DOHH2 (cell line): Measurements from ENCODE around the gene SLC5A4.
"Not testable (repeated sequence)": the region's sequence is repeated elsewhere in the genome, so short reads cannot be mapped to it uniquely, and the experiment has no call there.

ENCODE experiments used
- H3F3A ChIP-seq: fragments of 200-600 bp; sonication (generic), shearing (Covaris generic); 2 replicates; pipeline ENCODE4 v1.6.0; 2016; ENCODE audit warnings: antibody characterized with exemption, mild to moderate bottlenecking; ENCODE audit not compliant: control insufficient read depth, insufficient read depth
- H3K27ac ChIP-seq: fragments of 200-600 bp; sonication (generic); 2 replicates; pipeline ENCODE4 v1.5.1; 2014; ENCODE audit warnings: low read depth, mild to moderate bottlenecking, low read length, moderate library complexity
- H3K27me3 ChIP-seq: fragments of 200-600 bp; sonication (generic); 2 replicates; pipeline ENCODE4 v1.6.1; 2014; ENCODE audit warnings: mild to moderate bottlenecking, low read length, mixed read lengths; ENCODE audit not compliant: control insufficient read depth
- H3K36me3 ChIP-seq: fragments of 200-600 bp; sonication (generic); 2 replicates; pipeline ENCODE4 v1.6.1; 2014; ENCODE audit warnings: mild to moderate bottlenecking, low read length, moderate library complexity, mixed read lengths; ENCODE audit not compliant: control insufficient read depth
- H3K4me1 ChIP-seq: fragments of 200-600 bp; sonication (generic); 2 replicates; pipeline ENCODE4 v1.6.1; 2014; ENCODE audit warnings: mild to moderate bottlenecking, low read length, mixed read lengths; ENCODE audit not compliant: control insufficient read depth
- H3K4me2 ChIP-seq: fragments of 200-600 bp; sonication (generic); 2 replicates; pipeline ENCODE4 v1.6.0; 2014; ENCODE audit warnings: mild to moderate bottlenecking, low read length, moderate library complexity
- H3K4me3 ChIP-seq: fragments of 200-600 bp; sonication (generic); 2 replicates; pipeline ENCODE4 v1.5.1; 2014; ENCODE audit warnings: mild to moderate bottlenecking, low read length, mixed read lengths
- H3K79me2 ChIP-seq: fragments of 200-600 bp; sonication (generic); 2 replicates; pipeline ENCODE4 v1.6.1; 2014; ENCODE audit warnings: mild to moderate bottlenecking, low read length, mixed read lengths; ENCODE audit not compliant: control insufficient read depth
- H3K9me2 ChIP-seq: fragments of 200-600 bp; sonication (generic); replicated peaks from 2 replicates; pipeline ENCODE4 v1.6.1; 2014; ENCODE audit warnings: mild to moderate bottlenecking, low read length, mixed read lengths; ENCODE audit not compliant: control insufficient read depth
- H3K9me3 ChIP-seq: fragments of 200-600 bp; sonication (generic); 2 replicates; pipeline ENCODE4 v1.6.1; 2014; ENCODE audit warnings: antibody characterized with exemption, low read length, mixed read lengths; ENCODE audit not compliant: control insufficient read depth, insufficient read depth
- H4K20me1 ChIP-seq: fragments of 200-600 bp; sonication (generic); 2 replicates; pipeline ENCODE4 v1.6.0; 2014; ENCODE audit warnings: low read depth, mild to moderate bottlenecking, antibody characterized with exemption, low read length, moderate library complexity; ENCODE audit not compliant: control insufficient read depth, insufficient read depth
- EZH2phosphoT487 ChIP-seq: fragments of 200-600 bp; sonication (generic); IDR thresholded peaks from 2 replicates; pipeline ENCODE4 v1.6.1; 2017; ENCODE audit warnings: borderline replicate concordance, mild to moderate bottlenecking, antibody characterized with exemption, low read length, moderate library complexity, mixed read lengths
- TF ChIP-seq, protein P1 (sequence below): fragments of 200-600 bp; sonication (generic); IDR thresholded peaks from one replicate; pipeline ENCODE4 v1.5.1; 2014; ENCODE audit warnings: antibody characterized with exemption, mild to moderate bottlenecking, low read depth, low read length; ENCODE audit not compliant: poor library complexity, severe bottlenecking

SLC5A4 gene

DNA sequence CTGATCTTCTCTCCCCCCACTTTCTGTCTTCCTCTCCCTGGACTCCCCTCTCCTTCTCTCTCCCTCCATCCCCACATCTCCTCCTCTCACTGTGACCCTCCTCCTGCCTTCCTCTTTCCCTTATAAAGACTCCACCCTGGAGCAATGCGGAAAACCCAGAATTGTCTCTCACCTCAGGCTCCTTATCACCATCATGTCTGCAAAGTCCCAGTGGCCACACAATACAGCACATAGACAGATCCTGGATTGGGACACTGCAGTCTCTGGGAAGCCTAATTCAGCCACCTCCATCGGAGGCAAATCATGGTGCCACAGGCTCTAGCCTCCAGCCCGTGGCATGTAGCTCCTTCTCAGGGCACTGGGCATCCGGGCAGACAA, 53.0 kb downstream of the SLC5A4 start:
- Histone ChIP-seq H3K9me3 (no peaks in the 10 kb centered on the region), H3K4me1 (no peaks in the 10 kb centered on the region), H3K27me3 (no peaks in the 10 kb centered on the region), H3K27ac (no peak overlapping the region), H4K20me1 (no peaks in the 10 kb centered on the region), H3K4me2 (no peak overlapping the region), H3F3A (no peaks in the 10 kb centered on the region), H3K79me2 (no peaks in the 10 kb centered on the region), H3K4me3 (no peak overlapping the region), H3K9me2 (no peaks in the 10 kb centered on the region), H3K36me3 (no peaks in the 10 kb centered on the region)
- TF ChIP-seq, protein P1, sequence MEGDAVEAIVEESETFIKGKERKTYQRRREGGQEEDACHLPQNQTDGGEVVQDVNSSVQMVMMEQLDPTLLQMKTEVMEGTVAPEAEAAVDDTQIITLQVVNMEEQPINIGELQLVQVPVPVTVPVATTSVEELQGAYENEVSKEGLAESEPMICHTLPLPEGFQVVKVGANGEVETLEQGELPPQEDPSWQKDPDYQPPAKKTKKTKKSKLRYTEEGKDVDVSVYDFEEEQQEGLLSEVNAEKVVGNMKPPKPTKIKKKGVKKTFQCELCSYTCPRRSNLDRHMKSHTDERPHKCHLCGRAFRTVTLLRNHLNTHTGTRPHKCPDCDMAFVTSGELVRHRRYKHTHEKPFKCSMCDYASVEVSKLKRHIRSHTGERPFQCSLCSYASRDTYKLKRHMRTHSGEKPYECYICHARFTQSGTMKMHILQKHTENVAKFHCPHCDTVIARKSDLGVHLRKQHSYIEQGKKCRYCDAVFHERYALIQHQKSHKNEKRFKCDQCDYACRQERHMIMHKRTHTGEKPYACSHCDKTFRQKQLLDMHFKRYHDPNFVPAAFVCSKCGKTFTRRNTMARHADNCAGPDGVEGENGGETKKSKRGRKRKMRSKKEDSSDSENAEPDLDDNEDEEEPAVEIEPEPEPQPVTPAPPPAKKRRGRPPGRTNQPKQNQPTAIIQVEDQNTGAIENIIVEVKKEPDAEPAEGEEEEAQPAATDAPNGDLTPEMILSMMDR, result no peak
- TF ChIP-seq EZH2phosphoT487, result no peak

DNA sequence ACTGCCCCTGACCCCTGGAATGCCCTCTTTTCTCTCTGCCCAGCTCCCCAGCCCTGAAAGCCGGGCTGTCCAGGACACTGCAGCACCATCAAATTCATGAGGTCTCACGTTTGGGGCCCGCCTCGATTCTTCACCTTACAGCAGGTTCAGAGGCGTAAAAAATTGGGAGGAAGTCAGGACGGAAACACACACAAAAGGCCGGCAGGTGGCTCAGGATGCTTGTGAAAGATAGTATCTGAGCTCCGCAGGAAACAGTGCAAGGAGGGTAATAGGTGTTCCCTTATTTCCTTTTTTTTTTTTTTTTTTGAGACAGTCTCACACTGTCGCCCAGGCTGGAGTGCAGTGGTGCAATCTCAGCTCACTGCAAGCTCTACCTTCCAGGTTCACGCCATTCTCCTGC, 54.4 kb downstream of the SLC5A4 start:
- H3K4me3 ChIP-seq, result no peak overlapping the region
- TF ChIP-seq EZH2phosphoT487, result no peak
- TF ChIP-seq, protein P1, result no peak
- H3K4me2 ChIP-seq, result no peak overlapping the region
- H3F3A ChIP-seq, result no peaks in the 10 kb centered on the region
- H3K27me3 ChIP-seq, result no peaks in the 10 kb centered on the region
- H4K20me1 ChIP-seq, result no peaks in the 10 kb centered on the region
- H3K4me1 ChIP-seq, result no peaks in the 10 kb centered on the region
- H3K79me2 ChIP-seq, result no peaks in the 10 kb centered on the region
- H3K36me3 ChIP-seq, result no peaks in the 10 kb centered on the region
- H3K9me3 ChIP-seq, result no peaks in the 10 kb centered on the region
- no peaks in the 10 kb centered on the region for H3K9me2 ChIP-seq
- no peak overlapping the region for H3K27ac ChIP-seq

DNA sequence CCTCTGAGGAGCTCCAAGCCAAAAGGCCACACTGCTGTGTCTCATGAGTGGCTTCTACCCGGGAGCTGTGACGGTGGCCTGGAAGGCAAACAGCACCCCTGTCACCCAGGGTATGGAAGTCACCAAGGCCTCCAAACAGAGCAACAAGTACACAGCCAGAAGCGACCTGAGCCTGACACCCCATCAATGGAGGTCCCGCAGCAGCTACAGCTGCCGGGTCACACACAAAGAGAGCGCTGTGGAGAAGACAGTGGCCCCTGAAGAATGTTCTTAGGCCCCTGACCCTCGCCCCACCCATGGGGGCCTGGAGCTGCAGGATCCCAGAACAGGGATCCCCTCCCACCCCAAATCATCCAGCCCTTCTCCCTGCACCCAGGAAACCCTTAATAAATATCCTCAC, 55.2 kb downstream of the SLC5A4 start:
- Histone ChIP-seq H3K4me2 (no peak overlapping the region), H3K9me3 (no peaks in the 10 kb centered on the region), H3K27ac (no peak overlapping the region), H3K36me3 (no peaks in the 10 kb centered on the region), H3K9me2 (no peaks in the 10 kb centered on the region), H3K79me2 (no peaks in the 10 kb centered on the region), H3K4me3 (no peak overlapping the region), H4K20me1 (no peaks in the 10 kb centered on the region), H3F3A (no peaks in the 10 kb centered on the region), H3K4me1 (no peaks in the 10 kb centered on the region), H3K27me3 (no peaks in the 10 kb centered on the region)
- TF ChIP-seq, protein P1, result no peak
- no peak for TF ChIP-seq EZH2phosphoT487

DNA sequence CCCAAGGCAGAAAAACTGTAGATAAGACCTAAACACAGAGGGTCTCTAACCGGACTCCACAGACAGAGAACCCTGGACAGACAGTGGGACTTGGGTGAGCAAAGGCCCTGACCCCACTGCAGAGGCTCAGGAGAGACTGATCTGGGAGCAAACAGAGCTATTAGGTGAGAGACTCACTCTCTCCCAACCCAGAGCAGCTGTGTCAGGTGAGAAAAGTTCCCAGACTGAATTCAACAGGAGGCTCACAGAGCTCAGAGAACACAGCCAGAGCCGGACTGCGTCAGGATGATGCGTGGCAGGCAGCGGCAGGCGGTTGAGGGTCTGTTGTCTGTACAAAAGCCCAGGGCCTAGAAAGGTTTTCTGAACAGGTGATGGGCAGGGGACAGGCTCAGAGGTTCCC, 55.8 kb downstream of the SLC5A4 start:
- Histone ChIP-seq H3K4me2 (no peak overlapping the region), H3K36me3 (no peaks in the 10 kb centered on the region), H3K9me2 (no peaks in the 10 kb centered on the region), H3K4me3 (no peak overlapping the region), H3K9me3 (no peaks in the 10 kb centered on the region), H3K79me2 (no peaks in the 10 kb centered on the region), H4K20me1 (no peaks in the 10 kb centered on the region), H3K27me3 (no peaks in the 10 kb centered on the region), H3K4me1 (no peaks in the 10 kb centered on the region), H3F3A (no peaks in the 10 kb centered on the region), H3K27ac (no peak overlapping the region)
- no peak for TF ChIP-seq EZH2phosphoT487
- TF ChIP-seq, protein P1, result no peak

DNA sequence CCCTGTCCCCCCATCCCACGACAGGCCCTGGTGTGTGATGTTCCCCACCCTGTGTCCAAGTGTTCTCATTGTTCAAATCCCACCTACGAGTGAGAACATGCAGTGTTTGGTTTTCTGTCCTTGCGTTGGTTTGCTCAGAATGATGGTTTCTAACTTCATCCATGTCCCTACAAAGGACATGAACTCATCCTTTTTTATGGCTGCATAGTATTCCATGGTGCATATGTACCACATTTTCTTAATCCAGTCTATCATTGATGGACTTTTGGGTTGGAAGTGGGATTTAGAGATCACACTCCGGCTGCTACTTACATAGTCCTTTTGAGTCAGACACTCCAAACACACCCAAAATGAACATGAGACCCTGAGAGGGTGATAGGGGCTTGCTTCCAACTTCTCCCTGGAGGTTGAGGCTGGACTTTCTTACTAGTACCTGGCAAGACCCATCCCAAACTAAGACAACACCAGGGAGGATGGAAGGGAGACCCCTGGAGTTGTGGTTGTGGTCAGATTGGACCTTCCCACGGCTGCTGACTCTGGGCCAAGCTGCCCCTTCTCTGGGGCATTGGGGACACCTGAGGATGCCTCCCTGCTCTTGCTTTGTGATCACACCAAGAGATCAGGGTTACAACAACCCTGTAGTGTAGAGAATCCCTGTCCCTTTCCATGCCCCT, 57.5 kb downstream of the SLC5A4 start:
- not testable (repeated sequence) for H3K9me2 ChIP-seq, H3K4me2 ChIP-seq, H3K79me2 ChIP-seq, H3K36me3 ChIP-seq, H3F3A ChIP-seq, H3K4me3 ChIP-seq, H3K27me3 ChIP-seq, H4K20me1 ChIP-seq, H3K9me3 ChIP-seq, H3K27ac ChIP-seq, H3K4me1 ChIP-seq
